HL-60 (cell line): ENCODE results near the gene GRPEL2.

ENCODE experiments used
- CTCF ChIP-seq: IDR thresholded peaks from one replicate; pipeline ENCODE4 v1.5.1; 2011; ENCODE audit warnings: low read length, control low read depth, inconsistent platforms; ENCODE audit not compliant: insufficient read depth
- GABPA ChIP-seq: IDR thresholded peaks from 2 replicates; pipeline ENCODE4 v1.6.1; 2012; ENCODE audit warnings: low read depth
- POLR2AphosphoS5 ChIP-seq: IDR thresholded peaks from 2 replicates; pipeline ENCODE4 v1.6.1; 2012; ENCODE audit warnings: low read depth
- SPI1 ChIP-seq: IDR thresholded peaks from 2 replicates; pipeline ENCODE4 v1.6.1; 2012; ENCODE audit warnings: low read depth, mild to moderate bottlenecking, borderline replicate concordance

- TF ChIP-seq CTCF (no peak), GABPA (no peak), POLR2AphosphoS5 (no peak), SPI1 (no peak)
These were observed 47.8 kb upstream of the GRPEL2 start for GRCh38 chr5:149297340-149298025.
